SU-DHL-6 (cell line): ENCODE data around the gene KCNJ9.
A peak's percentile ranks its signal among the peaks of the same experiment; 100 is the strongest.

Source experiments
- H2AFZ ChIP-seq: fragments of 200-600 bp; sonication (generic); 2 replicates; pipeline ENCODE4 v1.6.1; 2014; ENCODE audit warnings: low read depth, mild to moderate bottlenecking, moderate library complexity, mixed read lengths, antibody characterized with exemption, low read length; ENCODE audit not compliant: severe bottlenecking
- H3F3A ChIP-seq: fragments of 200-600 bp; shearing (Covaris generic); 2 replicates; pipeline ENCODE4 v1.6.0; 2016; ENCODE audit warnings: antibody characterized with exemption, mild to moderate bottlenecking; ENCODE audit not compliant: insufficient read depth
- H3K27ac ChIP-seq: fragments of 200-600 bp; sonication (generic); 2 replicates; pipeline ENCODE4 v1.5.1; 2016; ENCODE audit warnings: low read depth, mild to moderate bottlenecking, low read length, moderate library complexity, mixed read lengths
- H3K27me3 ChIP-seq: fragments of 200-600 bp; sonication (generic), shearing (Covaris generic); 2 replicates; pipeline ENCODE4 v1.6.0; 2014; ENCODE audit warnings: mild to moderate bottlenecking, low read length
- H3K36me3 ChIP-seq: fragments of 200-600 bp; sonication (generic); 2 replicates; pipeline ENCODE4 v1.6.1; 2014; ENCODE audit warnings: mild to moderate bottlenecking, low read length, mixed read lengths
- H3K4me2 ChIP-seq: fragments of 300-600, 200-600 bp; shearing (Covaris generic), sonication (generic); 2 replicates; pipeline ENCODE4 v1.6.0; 2014; ENCODE audit warnings: low read length, low read depth, mild to moderate bottlenecking; ENCODE audit not compliant: poor library complexity, severe bottlenecking
- H3K4me3 ChIP-seq: fragments of 200-600 bp; sonication (generic); 2 replicates; pipeline ENCODE4 v1.5.1; 2014; ENCODE audit warnings: antibody characterized with exemption, low read length, mild to moderate bottlenecking, mixed read lengths; ENCODE audit not compliant: insufficient read depth, poor library complexity, severe bottlenecking
- H3K79me2 ChIP-seq: fragments of 200-600 bp; sonication (generic); 2 replicates; pipeline ENCODE4 v1.6.1; 2014; ENCODE audit warnings: mild to moderate bottlenecking, low read length, moderate library complexity; ENCODE audit not compliant: insufficient read depth
- H3K9ac ChIP-seq: fragments of 200-600 bp; sonication (generic); 2 replicates; pipeline ENCODE4 v1.7.0; 2014; ENCODE audit warnings: mild to moderate bottlenecking, low read length
- H3K9me2 ChIP-seq: fragments of 200-600 bp; sonication (generic); replicated peaks from 2 replicates; pipeline ENCODE4 v1.6.1; 2014; ENCODE audit warnings: low read length; ENCODE audit not compliant: insufficient read depth
- H3K9me3 ChIP-seq: fragments of 200-600 bp; sonication (generic); 2 replicates; pipeline ENCODE4 v1.6.1; 2014; ENCODE audit warnings: low read length, mixed read lengths; ENCODE audit not compliant: insufficient read depth
- H4K20me1 ChIP-seq: fragments of 200-600 bp; sonication (generic); 2 replicates; pipeline ENCODE4 v1.6.1; 2014; ENCODE audit warnings: low read depth, mild to moderate bottlenecking, antibody characterized with exemption, low read length, moderate library complexity, mixed read lengths
- EZH2phosphoT487 ChIP-seq: fragments of 200-600 bp; sonication (generic), shearing (Covaris generic); conservative IDR thresholded peaks from 2 replicates; pipeline ENCODE4 v1.6.1; 2018; ENCODE audit warnings: mild to moderate bottlenecking, antibody characterized with exemption, low read length, moderate library complexity, mixed read lengths
- TF ChIP-seq, protein P1 (sequence below): fragments of 200-600 bp; sonication (generic); IDR thresholded peaks from one replicate; pipeline ENCODE4 v1.5.1; 2017; ENCODE audit warnings: antibody characterized with exemption, mild to moderate bottlenecking, low read length, moderate library complexity; ENCODE audit not compliant: insufficient read depth, poor library complexity, severe bottlenecking

KCNJ9 gene

DNA sequence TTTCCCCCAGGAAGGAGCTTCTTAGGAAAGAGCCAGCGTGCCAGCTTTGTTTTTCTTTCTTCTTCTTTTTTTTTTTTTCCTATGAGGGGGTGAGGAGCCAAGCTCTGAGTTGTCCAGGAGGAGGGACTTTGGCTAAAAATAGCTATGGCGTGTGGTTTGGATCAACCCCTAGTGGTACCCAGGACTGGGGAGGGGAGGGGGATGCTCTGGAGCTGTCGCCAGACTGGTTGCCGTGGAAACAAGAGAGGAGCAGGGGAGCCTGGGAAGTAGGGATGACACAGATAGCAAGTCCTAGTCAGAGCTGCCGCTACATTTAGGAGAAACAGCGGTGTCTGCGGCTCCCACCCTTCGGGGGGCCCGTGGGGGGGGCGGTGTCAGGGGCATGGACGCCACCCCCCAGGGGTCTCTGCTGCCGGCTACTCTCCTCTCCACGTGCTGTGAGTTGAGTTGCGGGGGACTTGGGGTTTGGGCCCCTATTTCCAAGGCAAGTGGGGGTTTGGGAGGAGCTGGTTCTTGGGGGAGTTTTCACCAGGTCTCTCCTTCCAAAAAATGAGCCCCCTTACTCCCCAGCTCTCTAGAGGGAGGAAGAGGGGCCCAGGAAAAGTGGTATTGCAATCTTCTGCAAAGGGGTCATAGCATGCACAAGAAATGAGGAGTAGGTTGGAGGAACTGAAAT lies at the start of gene KCNJ9:
Gene KCNJ9 (plus strand): TSS at position 278 of the 676 bp plus-strand sequence. CDS start 2,493 bp downstream, outside the sequence.
- H3K4me2 ChIP-seq, result no peak within 1 kb of the TSS
- no peak within 1 kb of the TSS for H3K4me3 ChIP-seq
- H3K79me2 ChIP-seq, result no peaks in the 10 kb centered on the region
- H2AFZ ChIP-seq, result no peak within 1 kb of the TSS
- no peaks in the 10 kb centered on the region for H3K9me3 ChIP-seq
- H3F3A ChIP-seq, result no peaks in the 10 kb centered on the region
- H3K27me3 ChIP-seq, result no peaks in the 10 kb centered on the region
- H4K20me1 ChIP-seq, result no peaks in the 10 kb centered on the region
- H3K9ac ChIP-seq, result no peak within 1 kb of the TSS
- no peaks in the 10 kb centered on the region for H3K36me3 ChIP-seq
- TF ChIP-seq, protein P1, sequence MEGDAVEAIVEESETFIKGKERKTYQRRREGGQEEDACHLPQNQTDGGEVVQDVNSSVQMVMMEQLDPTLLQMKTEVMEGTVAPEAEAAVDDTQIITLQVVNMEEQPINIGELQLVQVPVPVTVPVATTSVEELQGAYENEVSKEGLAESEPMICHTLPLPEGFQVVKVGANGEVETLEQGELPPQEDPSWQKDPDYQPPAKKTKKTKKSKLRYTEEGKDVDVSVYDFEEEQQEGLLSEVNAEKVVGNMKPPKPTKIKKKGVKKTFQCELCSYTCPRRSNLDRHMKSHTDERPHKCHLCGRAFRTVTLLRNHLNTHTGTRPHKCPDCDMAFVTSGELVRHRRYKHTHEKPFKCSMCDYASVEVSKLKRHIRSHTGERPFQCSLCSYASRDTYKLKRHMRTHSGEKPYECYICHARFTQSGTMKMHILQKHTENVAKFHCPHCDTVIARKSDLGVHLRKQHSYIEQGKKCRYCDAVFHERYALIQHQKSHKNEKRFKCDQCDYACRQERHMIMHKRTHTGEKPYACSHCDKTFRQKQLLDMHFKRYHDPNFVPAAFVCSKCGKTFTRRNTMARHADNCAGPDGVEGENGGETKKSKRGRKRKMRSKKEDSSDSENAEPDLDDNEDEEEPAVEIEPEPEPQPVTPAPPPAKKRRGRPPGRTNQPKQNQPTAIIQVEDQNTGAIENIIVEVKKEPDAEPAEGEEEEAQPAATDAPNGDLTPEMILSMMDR, result no peak
- no peak for TF ChIP-seq EZH2phosphoT487
- H3K9me2 ChIP-seq, result no peaks in the 10 kb centered on the region
- no peak within 1 kb of the TSS for H3K27ac ChIP-seq

- Histone ChIP-seq H3K36me3 (no peaks in the 10 kb centered on the region), H4K20me1 (no peaks in the 10 kb centered on the region), H3K4me3 (peak overlapping the region; percentile 93), H3K27me3 (no peaks in the 10 kb centered on the region), H3K9me3 (no peaks in the 10 kb centered on the region), H3K4me2 (peak overlapping the region; percentile 86), H3F3A (0 out of 2 replicates have a peak, but pooled peaks cover 3% of the 10 kb centered on the region), H3K9ac (peak overlapping the region; percentile 78), H3K79me2 (no peaks in the 10 kb centered on the region), H2AFZ (peak overlapping the region; percentile 99), H3K27ac (0 out of 2 replicates have a peak overlapping the region, but pooled peaks have one; percentile 13), H3K9me2 (no peaks in the 10 kb centered on the region)
- TF ChIP-seq, protein P1, result no peak
- no peak for TF ChIP-seq EZH2phosphoT487
Observed at GRCh38 chr1:160032165-160032820, 49.0 kb upstream of the KCNJ9 start.

- Histone ChIP-seq H3K9me3 (no peaks in the 10 kb centered on the region), H4K20me1 (no peaks in the 10 kb centered on the region), H3K27me3 (no peaks in the 10 kb centered on the region)
Observed at GRCh38 chr1:160040476-160040875, 40.9 kb upstream of the KCNJ9 start.

More at GRCh38 chr1:160040476-160040875, 40.9 kb upstream of the KCNJ9 start:
- H3F3A ChIP-seq, result no peaks in the 10 kb centered on the region
- H3K9ac ChIP-seq, result no peak overlapping the region
- H3K4me3 ChIP-seq, result no peak overlapping the region
- H3K9me2 ChIP-seq, result no peaks in the 10 kb centered on the region
- no peaks in the 10 kb centered on the region for H3K36me3 ChIP-seq
- H3K4me2 ChIP-seq, result no peak overlapping the region
- no peaks in the 10 kb centered on the region for H3K79me2 ChIP-seq
- TF ChIP-seq EZH2phosphoT487, result no peak
- TF ChIP-seq, protein P1, result no peak
- no peak overlapping the region for H2AFZ ChIP-seq
- no peak overlapping the region for H3K27ac ChIP-seq
